GM23248 (cell line): ENCODE results near the gene NDUFS6. TPM values are rescaled to one million over a fixed set of nuclear protein-coding genes. Genes with fewer than 3 reads are reported as not detected.
A peak's percentile ranks its signal among the peaks of the same experiment; 100 is the strongest.
"Not testable (repeated sequence)": the region's sequence is repeated elsewhere in the genome, so short reads cannot be mapped to it uniquely, and the experiment has no call there.

Experiments
- DNase-seq: peaks from one replicate; pipeline ENCODE4 v3.0.0-alpha.2; 2015
- H2AFZ ChIP-seq: fragments of 200-600 bp; sonication (generic); 2 replicates; pipeline ENCODE4 v1.6.1; 2016; ENCODE audit warnings: antibody characterized with exemption
- H3F3A ChIP-seq: fragments of 200-600 bp; sonication (generic); 2 replicates; pipeline ENCODE4 v1.6.1; 2016; ENCODE audit warnings: mild to moderate bottlenecking, antibody characterized with exemption, mixed run types; ENCODE audit not compliant: insufficient read depth
- H3K27ac ChIP-seq: fragments of 200-600 bp; sonication (generic); 2 replicates; pipeline ENCODE4 v1.5.1; 2016; ENCODE audit warnings: mild to moderate bottlenecking
- H3K27me3 ChIP-seq: fragments of 200-600 bp; sonication (generic); replicated peaks from 2 replicates; pipeline ENCODE4 v1.6.1; 2016; ENCODE audit warnings: mild to moderate bottlenecking; ENCODE audit not compliant: insufficient read depth
- H3K36me3 ChIP-seq: fragments of 200-600 bp; sonication (generic); 2 replicates; pipeline ENCODE4 v1.6.1; 2016; ENCODE audit warnings: low read depth, mild to moderate bottlenecking
- H3K4me1 ChIP-seq: fragments of 200-600 bp; sonication (generic); 2 replicates; pipeline ENCODE4 v1.6.1; 2016; ENCODE audit warnings: mild to moderate bottlenecking; ENCODE audit not compliant: insufficient read depth
- H3K4me2 ChIP-seq: fragments of 200-600 bp; sonication (generic); one replicate; pipeline ENCODE4 v1.6.1; 2016; ENCODE audit warnings: mild to moderate bottlenecking; ENCODE audit not compliant: unreplicated experiment
- H3K4me3 ChIP-seq: fragments of 200-600 bp; sonication (generic); 2 replicates; pipeline ENCODE4 v1.5.1; 2016; ENCODE audit warnings: mild to moderate bottlenecking
- H3K79me2 ChIP-seq: fragments of 200-600 bp; sonication (generic); 2 replicates; pipeline ENCODE4 v1.6.1; 2016; ENCODE audit warnings: mild to moderate bottlenecking; ENCODE audit not compliant: insufficient read depth
- H3K9ac ChIP-seq: fragments of 200-600 bp; sonication (generic); 2 replicates; pipeline ENCODE4 v1.6.1; 2016; ENCODE audit warnings: mild to moderate bottlenecking
- H3K9me2 ChIP-seq: fragments of 200-600 bp; sonication (generic); 2 replicates; pipeline ENCODE4 v1.6.1; 2016; ENCODE audit warnings: mixed run types, mild to moderate bottlenecking, moderate library complexity; ENCODE audit not compliant: insufficient read depth
- H3K9me3 ChIP-seq: fragments of 200-600 bp; sonication (generic); one replicate; pipeline ENCODE4 v1.6.1; 2017; ENCODE audit warnings: low read depth
- H4K20me1 ChIP-seq: fragments of 200-600 bp; sonication (generic); 2 replicates; pipeline ENCODE4 v1.6.0; 2016; ENCODE audit not compliant: insufficient read depth
- EZH2 ChIP-seq: fragments of 200-600 bp; sonication (generic); IDR thresholded peaks from 2 replicates; pipeline ENCODE4 v1.6.1; 2018; ENCODE audit warnings: antibody characterized with exemption, mild to moderate bottlenecking; ENCODE audit not compliant: insufficient read depth, poor library complexity, severe bottlenecking
- EZH2phosphoT487 ChIP-seq: fragments of 200-600 bp; sonication (generic); IDR thresholded peaks from 2 replicates; pipeline ENCODE4 v1.6.1; 2018; ENCODE audit warnings: antibody characterized with exemption, moderate library complexity, mild to moderate bottlenecking, low read depth; ENCODE audit not compliant: insufficient read depth
- WGBS, 2 experiments: methylation state at CpG; one replicate each; pipeline ENCODE4 v1.1.6; 2015 to 2017; ENCODE audit warnings: low lambda C conversion rate in 2 of 2, low coverage in 1 of 2; ENCODE audit errors: missing lambda C conversion rate in 2 of 2; 5-methylcytosine and 5-hydroxymethylcytosine counted together
- in situ Hi-C: fragments of 300-500 bp; cut with MboI; formaldehyde crosslinking; loops from 2 replicates; pipeline ENCODE4 v1.15.0; 2020
- polyA plus RNA-seq: library from polyadenylated mRNA; unstranded; fragments of >200 nt; fragmentation: Nextera tagmentation; extraction: Ambion mirVana; gene quantifications from 2 replicates; pipeline ENCODE4 v1.2.1, GENCODE V29; 2016
- total RNA-seq: library from RNA; depleted of rRNA; stranded (reverse); fragments of >200 nt; shearing (Covaris generic); gene quantifications from 2 replicates; pipeline ENCODE4 v1.2.3, GENCODE V29; 2014

Gene NDUFS6
- total and polyA plus RNA-seq, 2 experiments from 2014 or later = 39.6 to 106 TPM

GRCh38 chr5:1838013-1838412 is 36.8 kb downstream of the NDUFS6 start:
- 50 to 55% methylated on average over 7 to 9 of the region's 9 CpGs for WGBS, 2 experiments

GRCh38 chr5:1840071-1840547 is 38.9 kb downstream of the NDUFS6 start:
- 49 to 52% methylated on average over 19 to 20 of the region's 20 CpGs for WGBS, 2 experiments
- in situ Hi-C loops = no loop called here
- Histone ChIP-seq H3K9me3 (no peaks in the 10 kb centered on the region), H4K20me1 (no peaks in the 10 kb centered on the region), H3K4me1 (no peaks in the 10 kb centered on the region), H2AFZ (no peak overlapping the region), H3K4me2 (no peak overlapping the region), H3K79me2 (no peaks in the 10 kb centered on the region), H3K4me3 (no peak overlapping the region), H3K9me2 (no peaks in the 10 kb centered on the region), H3F3A (no peaks in the 10 kb centered on the region), H3K9ac (no peak overlapping the region), H3K27ac (no peak overlapping the region), H3K27me3 (peaks cover 37% of the 10 kb centered on the region), H3K36me3 (no peaks in the 10 kb centered on the region)
- TF ChIP-seq EZH2phosphoT487 = no peak
- no peak for TF ChIP-seq EZH2
- no peak for DNase-seq

More at GRCh38 chr5:1838013-1838412, 36.8 kb downstream of the NDUFS6 start:
- Histone ChIP-seq H3K9me2 (no peaks in the 10 kb centered on the region), H3F3A (no peaks in the 10 kb centered on the region), H3K4me2 (no peak overlapping the region), H2AFZ (no peak overlapping the region), H3K9me3 (no peaks in the 10 kb centered on the region), H3K36me3 (no peaks in the 10 kb centered on the region), H3K27me3 (peaks cover 46% of the 10 kb centered on the region), H3K9ac (no peak overlapping the region), H3K27ac (no peak overlapping the region), H3K79me2 (no peaks in the 10 kb centered on the region), H3K4me1 (no peaks in the 10 kb centered on the region), H3K4me3 (no peak overlapping the region), H4K20me1 (no peaks in the 10 kb centered on the region)
- no peak for DNase-seq
- in situ Hi-C loops = no loop called here
- no peak for TF ChIP-seq EZH2
- TF ChIP-seq EZH2phosphoT487 = no peak

GRCh38 chr5:1840741-1841521 is 39.7 kb downstream of the NDUFS6 start:
- Histone ChIP-seq H3K9me3 (no peaks in the 10 kb centered on the region), H2AFZ (no peak overlapping the region), H3K4me2 (no peak overlapping the region), H3K9ac (no peak overlapping the region), H3K4me3 (no peak overlapping the region), H4K20me1 (no peaks in the 10 kb centered on the region), H3K27ac (no peak overlapping the region), H3K4me1 (no peaks in the 10 kb centered on the region), H3F3A (no peaks in the 10 kb centered on the region), H3K79me2 (no peaks in the 10 kb centered on the region), H3K27me3 (peaks cover 30% of the 10 kb centered on the region), H3K36me3 (no peaks in the 10 kb centered on the region), H3K9me2 (no peaks in the 10 kb centered on the region)
- 42 to 46% methylated on average over 31 of the region's 31 CpGs for WGBS, 2 experiments
- peak; percentile 11 for DNase-seq
- TF ChIP-seq EZH2 (no peak), EZH2phosphoT487 (no peak)
- in situ Hi-C loops = no loop called here

- in situ Hi-C loops = no loop called here
- WGBS, 2 experiments = 63 to 66% methylated on average over 17 of the region's 17 CpGs
- no peaks in the 10 kb centered on the region for H3K36me3 ChIP-seq
- peaks cover 24% of the 10 kb centered on the region for H3K27me3 ChIP-seq
- H3F3A ChIP-seq = no peaks in the 10 kb centered on the region
- H3K4me1 ChIP-seq = no peaks in the 10 kb centered on the region
- no peak for DNase-seq
- no peak overlapping the region for H3K4me2 ChIP-seq
- no peak for TF ChIP-seq EZH2phosphoT487
- TF ChIP-seq EZH2 = no peak
- H3K9ac ChIP-seq = no peak overlapping the region
- H3K27ac ChIP-seq = no peak overlapping the region
- H2AFZ ChIP-seq = no peak overlapping the region
- no peaks in the 10 kb centered on the region for H3K9me3 ChIP-seq
- H3K9me2 ChIP-seq = no peaks in the 10 kb centered on the region
- no peak overlapping the region for H3K4me3 ChIP-seq
- H3K79me2 ChIP-seq = no peaks in the 10 kb centered on the region
- no peaks in the 10 kb centered on the region for H4K20me1 ChIP-seq
Observed at GRCh38 chr5:1842004-1842819, 41.0 kb downstream of the NDUFS6 start.

- H3K4me3 ChIP-seq, H3K9ac ChIP-seq, H3K9me3 ChIP-seq, H3K27ac ChIP-seq, DNase-seq, H3K79me2 ChIP-seq, H2AFZ ChIP-seq, H3K4me2 ChIP-seq, H3F3A ChIP-seq, in situ Hi-C loops, H3K36me3 ChIP-seq, H4K20me1 ChIP-seq, H3K4me1 ChIP-seq, H3K9me2 ChIP-seq: not testable (repeated sequence)
- peaks cover 15% of the 10 kb centered on the region for H3K27me3 ChIP-seq
- WGBS, 2 experiments = 68 to 69% methylated on average over 10 of the region's 10 CpGs
Observed at GRCh38 chr5:1843761-1844160, 42.6 kb downstream of the NDUFS6 start.
